Stomach (tissue), 4 donors: Measurements from ENCODE around the gene MOK.

Experiments used
- POLR2A ChIP-seq, 4 donors: fragments of 450-650 bp; IDR thresholded peaks; one replicate each; pipeline ENCODE4 v1.6.1; 2016; ENCODE audit warnings: antibody characterized with exemption in 4 of 4, control low read depth in 2 of 4, mild to moderate bottlenecking in 1 of 4, moderate library complexity in 1 of 4
- POLR2AphosphoS5 ChIP-seq, 3 donors: sonication (generic); formaldehyde crosslinking; IDR thresholded peaks; one replicate each; pipeline ENCODE4 v1.6.1; 2016; ENCODE audit warnings: antibody characterized with exemption in 3 of 3
- TF ChIP-seq, protein P1 (sequence below), 7 experiments: fragments of 450-650 bp in 4 of 7; fragments of 200-600 bp in 3 of 7; sonication (generic) in 3 of 7; IDR thresholded peaks; one replicate each; pipeline ENCODE4 v1.5.1; 2016 to 2019; ENCODE audit warnings: antibody characterized with exemption in 7 of 7, control low read depth in 2 of 7, mild to moderate bottlenecking in 1 of 7

DNA sequence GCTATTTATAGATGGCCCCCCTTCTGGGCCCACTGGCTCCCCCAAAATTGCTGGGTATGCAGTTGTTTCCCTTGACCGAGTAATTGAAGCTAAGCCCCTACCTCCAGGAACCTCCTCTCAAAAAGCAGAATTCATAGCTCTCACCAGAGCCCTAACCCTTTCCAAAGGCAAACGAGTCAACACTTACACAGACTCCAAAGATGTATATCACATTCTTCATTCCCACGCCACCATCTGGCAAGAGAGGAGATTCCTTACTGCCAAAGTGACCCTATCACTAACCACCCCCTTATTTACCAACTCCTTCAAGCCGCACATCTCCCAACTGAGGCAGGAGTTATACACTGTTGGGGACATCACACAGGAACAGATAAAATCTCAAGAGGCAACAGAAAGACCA, 66.8 kb downstream of the MOK start:
- TF ChIP-seq, protein P1, sequence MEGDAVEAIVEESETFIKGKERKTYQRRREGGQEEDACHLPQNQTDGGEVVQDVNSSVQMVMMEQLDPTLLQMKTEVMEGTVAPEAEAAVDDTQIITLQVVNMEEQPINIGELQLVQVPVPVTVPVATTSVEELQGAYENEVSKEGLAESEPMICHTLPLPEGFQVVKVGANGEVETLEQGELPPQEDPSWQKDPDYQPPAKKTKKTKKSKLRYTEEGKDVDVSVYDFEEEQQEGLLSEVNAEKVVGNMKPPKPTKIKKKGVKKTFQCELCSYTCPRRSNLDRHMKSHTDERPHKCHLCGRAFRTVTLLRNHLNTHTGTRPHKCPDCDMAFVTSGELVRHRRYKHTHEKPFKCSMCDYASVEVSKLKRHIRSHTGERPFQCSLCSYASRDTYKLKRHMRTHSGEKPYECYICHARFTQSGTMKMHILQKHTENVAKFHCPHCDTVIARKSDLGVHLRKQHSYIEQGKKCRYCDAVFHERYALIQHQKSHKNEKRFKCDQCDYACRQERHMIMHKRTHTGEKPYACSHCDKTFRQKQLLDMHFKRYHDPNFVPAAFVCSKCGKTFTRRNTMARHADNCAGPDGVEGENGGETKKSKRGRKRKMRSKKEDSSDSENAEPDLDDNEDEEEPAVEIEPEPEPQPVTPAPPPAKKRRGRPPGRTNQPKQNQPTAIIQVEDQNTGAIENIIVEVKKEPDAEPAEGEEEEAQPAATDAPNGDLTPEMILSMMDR (IDR thresholded peaks at IDR 0.05), result no peak
- no peak for TF ChIP-seq POLR2A (IDR thresholded peaks at IDR 0.05)
- TF ChIP-seq POLR2AphosphoS5 (IDR thresholded peaks at IDR 0.05), result no peak
